VCaP (cell line): ENCODE results near the gene TMC6.

ENCODE experiments used
- H3K27ac ChIP-seq: fragments of 450-650 bp; 2 replicates; pipeline ENCODE4 v1.5.1; 2017
- TF ChIP-seq, protein P1 (sequence below): fragments of 450-650 bp; conservative IDR thresholded peaks from 2 replicates; pipeline ENCODE4 v1.5.1; 2017; ENCODE audit warnings: mild to moderate bottlenecking, moderate library complexity

The TMC6 gene

DNA sequence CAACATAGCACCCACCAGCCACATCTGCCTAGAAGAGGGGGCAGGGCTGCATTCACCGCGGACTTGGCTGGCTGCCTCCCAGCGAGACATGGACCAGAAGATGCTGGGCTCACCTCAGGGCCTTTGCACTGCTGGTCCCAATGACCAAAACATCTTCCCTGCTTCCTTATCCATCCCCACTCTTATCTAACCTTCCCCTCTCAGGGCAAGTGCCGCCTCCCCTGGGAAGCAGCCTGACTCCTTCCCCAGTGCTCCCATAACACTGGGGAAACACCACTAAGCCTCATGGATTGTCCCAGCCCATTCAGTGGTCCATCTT is 5.7 kb downstream of the TMC6 start:
- TF ChIP-seq, protein P1, sequence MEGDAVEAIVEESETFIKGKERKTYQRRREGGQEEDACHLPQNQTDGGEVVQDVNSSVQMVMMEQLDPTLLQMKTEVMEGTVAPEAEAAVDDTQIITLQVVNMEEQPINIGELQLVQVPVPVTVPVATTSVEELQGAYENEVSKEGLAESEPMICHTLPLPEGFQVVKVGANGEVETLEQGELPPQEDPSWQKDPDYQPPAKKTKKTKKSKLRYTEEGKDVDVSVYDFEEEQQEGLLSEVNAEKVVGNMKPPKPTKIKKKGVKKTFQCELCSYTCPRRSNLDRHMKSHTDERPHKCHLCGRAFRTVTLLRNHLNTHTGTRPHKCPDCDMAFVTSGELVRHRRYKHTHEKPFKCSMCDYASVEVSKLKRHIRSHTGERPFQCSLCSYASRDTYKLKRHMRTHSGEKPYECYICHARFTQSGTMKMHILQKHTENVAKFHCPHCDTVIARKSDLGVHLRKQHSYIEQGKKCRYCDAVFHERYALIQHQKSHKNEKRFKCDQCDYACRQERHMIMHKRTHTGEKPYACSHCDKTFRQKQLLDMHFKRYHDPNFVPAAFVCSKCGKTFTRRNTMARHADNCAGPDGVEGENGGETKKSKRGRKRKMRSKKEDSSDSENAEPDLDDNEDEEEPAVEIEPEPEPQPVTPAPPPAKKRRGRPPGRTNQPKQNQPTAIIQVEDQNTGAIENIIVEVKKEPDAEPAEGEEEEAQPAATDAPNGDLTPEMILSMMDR = no peak
- H3K27ac ChIP-seq = no peak overlapping the region

DNA sequence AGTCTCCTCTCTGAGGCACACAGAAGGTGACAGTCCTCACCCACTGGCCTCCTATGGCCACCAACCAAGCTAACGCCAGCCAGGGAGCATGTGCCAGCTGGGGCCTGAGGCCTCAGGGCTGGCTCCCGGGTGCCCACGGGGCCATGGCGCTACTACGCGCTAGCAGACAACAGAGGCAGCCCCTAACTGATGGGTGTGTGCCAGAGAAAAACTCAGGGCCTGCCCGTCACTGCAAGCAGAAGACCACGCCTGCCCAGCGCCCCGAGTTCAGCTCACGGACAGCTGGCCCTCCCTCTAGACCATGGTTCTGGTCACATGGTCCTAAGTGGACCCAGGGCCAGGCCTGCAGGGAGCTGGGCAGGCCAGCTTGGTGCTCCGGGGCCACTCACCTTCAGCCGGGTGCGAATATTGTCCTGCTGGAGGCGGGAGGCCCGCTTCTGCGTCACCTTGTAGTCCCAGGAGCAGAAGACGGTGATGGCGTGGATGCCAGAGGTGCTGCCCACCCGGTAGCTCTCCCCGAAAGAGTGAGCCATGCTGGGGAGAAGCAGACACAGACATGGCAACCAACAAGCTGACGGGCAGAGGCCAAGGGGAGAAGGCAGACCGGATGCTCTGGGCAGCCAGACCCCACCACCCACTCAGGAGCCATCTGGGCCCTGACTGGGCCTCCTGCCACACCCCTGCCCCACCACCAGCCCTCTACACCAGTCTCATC is 6.2 kb downstream of the TMC6 start:
- TF ChIP-seq, protein P1 = no peak
- H3K27ac ChIP-seq = no peak overlapping the region

DNA sequence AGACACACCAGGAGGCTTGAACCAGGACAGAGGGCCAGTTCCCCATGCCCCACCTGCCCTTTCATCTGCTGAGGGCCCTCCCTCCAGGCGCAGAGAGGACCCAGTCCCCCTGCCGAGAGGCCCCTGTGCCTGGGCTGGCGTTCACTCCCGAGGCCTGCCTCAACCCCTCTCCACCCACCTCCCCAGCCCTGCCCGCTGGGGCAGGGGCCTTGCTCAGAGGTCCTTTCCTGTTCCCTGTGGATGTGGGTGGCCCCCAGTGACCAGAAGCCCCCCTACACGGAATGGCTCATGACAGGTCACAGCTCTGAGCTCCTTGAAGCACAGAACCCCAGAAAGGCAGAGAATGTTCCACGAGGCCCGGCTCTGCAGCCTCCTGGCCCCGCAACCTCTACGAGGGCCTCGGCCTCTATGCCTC is 6.7 kb downstream of the TMC6 start:
- TF ChIP-seq, protein P1 = no peak
- no peak overlapping the region for H3K27ac ChIP-seq

DNA sequence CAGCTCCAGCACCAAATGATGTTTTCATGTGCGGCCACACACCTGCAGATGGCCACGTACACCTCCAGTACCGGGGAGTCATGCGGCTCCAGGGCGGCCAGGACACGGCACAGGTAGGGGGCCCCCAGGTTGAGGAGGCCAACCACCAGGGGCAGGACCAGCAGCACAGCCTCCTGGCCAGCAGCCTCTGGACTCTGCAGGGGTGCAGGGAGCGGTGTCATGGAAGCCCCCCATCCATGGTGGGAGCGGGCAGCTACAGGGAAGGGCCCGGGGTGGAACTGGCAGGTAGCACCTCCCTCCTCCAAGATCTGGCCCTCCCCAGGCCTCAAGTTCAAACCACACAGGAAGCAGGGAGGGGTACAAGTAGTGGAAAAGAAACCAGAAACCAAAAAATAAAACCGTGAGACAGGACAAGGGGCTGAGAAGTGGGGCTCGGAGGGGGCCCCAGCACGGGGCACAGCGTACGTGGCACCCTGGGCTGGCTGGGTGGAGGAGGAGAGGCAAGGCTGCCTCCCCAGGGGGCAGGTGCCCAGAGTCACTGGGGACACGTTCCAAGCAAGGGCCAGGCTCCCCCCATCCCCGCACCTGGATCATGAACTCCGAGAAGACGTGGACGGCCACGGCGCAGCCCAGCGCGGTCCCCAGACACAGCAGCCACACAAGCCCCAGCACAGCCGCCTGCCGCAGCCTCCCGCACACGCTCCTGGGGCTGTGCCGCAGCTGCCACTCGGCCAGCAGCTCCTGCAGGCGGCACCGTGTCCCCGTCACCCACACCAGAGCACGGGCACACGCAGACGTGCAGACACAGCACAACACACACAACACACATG is 7.4 kb downstream of the TMC6 start:
- TF ChIP-seq, protein P1 = no peak
- no peak overlapping the region for H3K27ac ChIP-seq

DNA sequence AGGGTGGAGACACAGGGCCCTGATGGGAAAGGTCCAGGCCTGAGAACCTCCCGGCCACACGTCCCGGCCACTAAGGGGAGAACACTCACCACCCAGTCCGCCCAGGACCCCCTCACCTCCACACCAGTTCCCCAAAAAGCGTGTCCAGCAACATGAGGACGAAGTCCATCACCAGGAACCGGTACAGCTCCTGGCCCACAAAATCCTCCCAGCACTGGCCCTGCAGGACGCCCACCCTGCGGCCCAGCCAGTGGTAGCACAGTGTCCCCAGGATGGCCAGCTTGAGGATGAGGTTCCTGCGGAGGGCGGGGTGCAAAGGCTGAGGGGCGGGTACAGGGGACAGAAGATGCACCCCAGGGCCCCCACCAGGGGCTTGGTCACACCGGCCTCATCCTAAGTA is 8.0 kb downstream of the TMC6 start:
- TF ChIP-seq, protein P1 = no peak
- H3K27ac ChIP-seq = no peak overlapping the region

DNA sequence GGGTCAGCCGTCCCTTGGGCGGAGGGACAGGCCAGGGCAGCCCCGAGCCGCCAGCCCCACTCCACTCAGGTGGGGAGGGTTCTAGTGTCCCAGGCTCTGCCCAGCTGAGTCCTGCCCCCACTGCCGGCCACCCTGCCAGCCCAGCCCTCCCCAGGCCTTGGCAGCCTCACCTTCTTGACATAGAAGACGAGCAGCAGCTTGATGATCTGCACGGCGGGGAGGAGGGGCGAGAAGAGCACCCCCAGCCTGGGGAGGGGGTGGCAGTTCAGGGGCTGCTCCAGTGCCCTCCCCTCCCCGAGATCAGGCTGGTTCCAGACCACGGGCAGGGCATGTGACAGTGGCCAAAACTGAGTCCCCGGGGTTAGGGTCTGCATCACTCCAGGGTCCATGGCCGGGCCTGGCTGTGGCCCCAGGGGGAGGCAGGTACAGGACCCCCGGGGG is 9.7 kb downstream of the TMC6 start:
- 0 out of 2 replicates have a peak overlapping the region, but pooled peaks have one; percentile 87 for H3K27ac ChIP-seq
- TF ChIP-seq, protein P1 = no peak
